Mesenchymal stem cell (in vitro differentiated cells and primary cell): ENCODE measurements around the gene COG3. TPM values are rescaled to one million over a fixed set of nuclear protein-coding genes. Genes with fewer than 3 reads are reported as not detected.

Experiments
- DNase-seq: peaks from one replicate; pipeline ENCODE4 v3.0.0-alpha.2; 2013
- H2AFZ ChIP-seq: one replicate; pipeline ENCODE4 v1.6.1; 2013; ENCODE audit warnings: low read depth, mild to moderate bottlenecking, control low read depth, inconsistent platforms, low read length, moderate library complexity
- H2AK5ac ChIP-seq: 2 replicates; pipeline ENCODE4 v1.6.1; 2013; ENCODE audit warnings: low read length, moderate library complexity, mild to moderate bottlenecking, inconsistent platforms; ENCODE audit not compliant: severe bottlenecking
- H2BK120ac ChIP-seq: one replicate; pipeline ENCODE4 v1.6.1; 2013; ENCODE audit warnings: low read depth, mild to moderate bottlenecking, inconsistent platforms, low read length, moderate library complexity
- H2BK12ac ChIP-seq, 2 experiments: one replicate each; pipeline ENCODE4 v1.6.1; 2013; ENCODE audit warnings: inconsistent platforms in 2 of 2, low read length in 2 of 2, mild to moderate bottlenecking in 2 of 2, moderate library complexity in 2 of 2, control low read depth in 1 of 2
- H2BK15ac ChIP-seq: one replicate; pipeline ENCODE4 v1.6.1; 2013; ENCODE audit warnings: mild to moderate bottlenecking, low read depth, inconsistent platforms; ENCODE audit not compliant: poor library complexity, severe bottlenecking
- H2BK5ac ChIP-seq: 2 replicates; pipeline ENCODE4 v1.6.1; 2013; ENCODE audit warnings: low read depth, mild to moderate bottlenecking, low read length, control low read depth, inconsistent platforms; ENCODE audit not compliant: poor library complexity, severe bottlenecking
- H3K14ac ChIP-seq, 2 experiments: one replicate each; pipeline ENCODE4 v1.6.1; 2013; ENCODE audit warnings: inconsistent platforms in 2 of 2, low read length in 2 of 2, control low read depth in 1 of 2, mild to moderate bottlenecking in 1 of 2, moderate library complexity in 1 of 2
- H3K18ac ChIP-seq, 2 experiments: one replicate each; pipeline ENCODE4 v1.6.1; 2013; ENCODE audit warnings: inconsistent platforms in 2 of 2, low read length in 2 of 2, control low read depth in 1 of 2, low read depth in 1 of 2, mild to moderate bottlenecking in 1 of 2
- H3K23ac ChIP-seq, 2 experiments: one replicate each; pipeline ENCODE4 v1.6.1; 2013; ENCODE audit warnings: inconsistent platforms in 2 of 2, low read length in 2 of 2, mild to moderate bottlenecking in 2 of 2, moderate library complexity in 2 of 2, control low read depth in 1 of 2
- H3K27ac ChIP-seq: 2 replicates; pipeline ENCODE4 v1.5.1; 2013; ENCODE audit warnings: mild to moderate bottlenecking, moderate library complexity, low read length, control low read depth, inconsistent platforms; ENCODE audit not compliant: poor library complexity, severe bottlenecking
- H3K27me3 ChIP-seq, 2 experiments: 2 replicates each; pipeline versions ENCODE4 v1.6.1 to v1.7.0; 2013; ENCODE audit warnings: low read length in 2 of 2, mild to moderate bottlenecking in 2 of 2, moderate library complexity in 2 of 2, control low read depth in 1 of 2, inconsistent platforms in 1 of 2; ENCODE audit not compliant: control insufficient read depth in 1 of 2, insufficient read depth in 1 of 2
- H3K36me3 ChIP-seq, 2 experiments: 2 replicates each; pipeline versions ENCODE4 v1.6.1 to v1.7.0; 2013; ENCODE audit warnings: low read length in 2 of 2, control low read depth in 1 of 2, inconsistent platforms in 1 of 2, low read depth in 1 of 2, mild to moderate bottlenecking in 1 of 2; ENCODE audit not compliant: insufficient read depth in 2 of 2, control insufficient read depth in 1 of 2
- H3K4ac ChIP-seq, 2 experiments: one replicate each; pipeline ENCODE4 v1.6.1; 2013; ENCODE audit warnings: inconsistent platforms in 2 of 2, low read length in 2 of 2, mild to moderate bottlenecking in 2 of 2, moderate library complexity in 2 of 2, control low read depth in 1 of 2, low read depth in 1 of 2
- H3K4me1 ChIP-seq: 2 replicates; pipeline ENCODE4 v1.6.1; 2013; ENCODE audit warnings: low read depth, low read length, control low read depth; ENCODE audit not compliant: control insufficient read depth, insufficient read depth
- H3K4me2 ChIP-seq: 2 replicates; pipeline ENCODE4 v1.6.1; 2013; ENCODE audit warnings: low read length, mild to moderate bottlenecking, inconsistent platforms; ENCODE audit not compliant: poor library complexity, severe bottlenecking
- H3K4me3 ChIP-seq, 2 experiments: 2 replicates each; pipeline versions ENCODE4 v1.5.1 to v1.7.0; 2013; ENCODE audit warnings: low read length in 2 of 2, mild to moderate bottlenecking in 2 of 2, control low read depth in 1 of 2, low read depth in 1 of 2; ENCODE audit not compliant: insufficient read depth in 1 of 2
- H3K79me1 ChIP-seq: replicated peaks from 2 replicates; pipeline ENCODE4 v1.6.1; 2013; ENCODE audit warnings: mild to moderate bottlenecking, control low read depth, low read length, inconsistent platforms; ENCODE audit not compliant: poor library complexity, severe bottlenecking
- H3K9ac ChIP-seq: 2 replicates; pipeline ENCODE4 v1.7.0; 2013; ENCODE audit warnings: mild to moderate bottlenecking, low read length, moderate library complexity
- H3K9me3 ChIP-seq: 2 replicates; pipeline ENCODE4 v1.7.0; 2013; ENCODE audit warnings: mild to moderate bottlenecking, low read length; ENCODE audit not compliant: control insufficient read depth
- H4K8ac ChIP-seq: one replicate; pipeline ENCODE4 v1.6.1; 2013; ENCODE audit warnings: inconsistent platforms, mild to moderate bottlenecking, low read length, moderate library complexity
- H4K91ac ChIP-seq: one replicate; pipeline ENCODE4 v1.6.1; 2013; ENCODE audit warnings: mild to moderate bottlenecking, low read length, inconsistent platforms
- WGBS: methylation state at CpG from one replicate; pipeline ENCODE4 v1.1.7; 2013; ENCODE audit warnings: mixed read lengths; 5-methylcytosine and 5-hydroxymethylcytosine counted together
- small RNA-seq: library from polyadenylated mRNA; stranded (forward); fragments of <200 nt; extraction: miRNeasy Mini kit (QIAGEN cat#:217004); gene quantifications from one replicate; pipeline ENCODE3, GENCODE V24; 2013; ENCODE audit warnings: low read depth

Gene COG3

GRCh38 chr13:45582408-45583076, 117.8 kb downstream of the COG3 start:
- H4K91ac ChIP-seq: no peak overlapping the region
- H4K8ac ChIP-seq: no peak overlapping the region
- H2BK5ac ChIP-seq: no peak overlapping the region
- H3K79me1 ChIP-seq: no peaks in the 10 kb centered on the region
- no peak overlapping the region for H2AFZ ChIP-seq
- no peak overlapping the region for H3K23ac ChIP-seq
- no peak overlapping the region for H3K4me3 ChIP-seq
- H2AK5ac ChIP-seq: no peak overlapping the region
- H2BK120ac ChIP-seq: no peak overlapping the region
- no peak overlapping the region for H2BK12ac ChIP-seq
- no peak overlapping the region for H3K27ac ChIP-seq
- H3K36me3 ChIP-seq: no peaks in the 10 kb centered on the region
- DNase-seq: no peak
- WGBS: 75% methylated on average over 1 of the region's 3 CpGs
- H3K9ac ChIP-seq: no peak overlapping the region
- peaks cover 51 to 79% of the 10 kb centered on the region in 2 experiments for H3K27me3 ChIP-seq
- no peaks in the 10 kb centered on the region for H3K9me3 ChIP-seq
- no peak overlapping the region for H3K14ac ChIP-seq
- no peak overlapping the region for H3K4me2 ChIP-seq
- no peak overlapping the region for H3K4ac ChIP-seq
- H3K4me1 ChIP-seq: peaks cover 2% of the 10 kb centered on the region
- H3K18ac ChIP-seq: no peak overlapping the region
- H2BK15ac ChIP-seq: no peak overlapping the region

- Histone ChIP-seq H4K91ac (no peak overlapping the region), H2BK5ac (no peak overlapping the region), H3K18ac (no peak overlapping the region), H3K4me1 (peaks cover 2% of the 10 kb centered on the region), H2AK5ac (no peak overlapping the region), H3K79me1 (no peaks in the 10 kb centered on the region), H4K8ac (no peak overlapping the region), H3K4ac (no peak overlapping the region), H3K27ac (no peak overlapping the region), H2BK15ac (no peak overlapping the region), H3K4me2 (no peak overlapping the region), H3K9ac (no peak overlapping the region), H2BK12ac (no peak overlapping the region), H2BK120ac (no peak overlapping the region), H3K23ac (no peak overlapping the region), H3K36me3 (no peaks in the 10 kb centered on the region), H3K14ac (no peak overlapping the region), H3K4me3 (no peak overlapping the region), H3K27me3 (peaks cover 32 to 71% of the 10 kb centered on the region in 2 experiments), H3K9me3 (no peaks in the 10 kb centered on the region), H2AFZ (no peak overlapping the region)
- DNase-seq: peak; percentile 6
- WGBS: 73% methylated on average over 6 of the region's 6 CpGs
These were observed 120.1 kb downstream of the COG3 start for GRCh38 chr13:45584816-45585215.

Small RNA genes within 50 kb of the gene (small RNA-seq; reads per million reads assigned to genes)
- gene RNA5SP27 (not detected), gene TIMM9P3 (not detected)
